Aorta (tissue), 5 donors: ENCODE measurements around the gene TBC1D20. TPM values are rescaled to one million over a fixed set of nuclear protein-coding genes. Genes with fewer than 3 reads are reported as not detected.
"Not testable (repeated sequence)": the region's sequence is repeated elsewhere in the genome, so short reads cannot be mapped to it uniquely, and the experiment has no call there.

Source experiments
- ATAC-seq: fragments of 200-7000 bp; cut with Tn5 transposase; one replicate; pipeline ENCODE4 v1.9.1; 2022; ENCODE audit warnings: moderate library complexity; ENCODE audit not compliant: low FRiP score
- DNase-seq, 2 donors: peaks; one replicate each; pipeline ENCODE4 v3.0.0-alpha.2; 2020
- H3K27ac ChIP-seq, 2 donors: one replicate each; pipeline ENCODE4 v1.5.1; 2013; ENCODE audit warnings: low read length in 2 of 2, mild to moderate bottlenecking in 2 of 2, moderate library complexity in 2 of 2, control low read depth in 1 of 2, inconsistent platforms in 1 of 2, low read depth in 1 of 2
- H3K27me3 ChIP-seq, 2 donors: one replicate each; pipeline ENCODE4 v1.6.1; 2013; ENCODE audit warnings: control low read depth in 1 of 2, low read length in 1 of 2, mild to moderate bottlenecking in 1 of 2, moderate library complexity in 1 of 2; ENCODE audit not compliant: insufficient read depth in 2 of 2, control insufficient read depth in 1 of 2
- H3K36me3 ChIP-seq, 2 donors: one replicate each; pipeline ENCODE4 v1.6.1; 2013; ENCODE audit warnings: control low read depth in 1 of 2, low read length in 1 of 2, mild to moderate bottlenecking in 1 of 2; ENCODE audit not compliant: insufficient read depth in 2 of 2, control insufficient read depth in 1 of 2
- H3K4me1 ChIP-seq, 2 donors: one replicate each; pipeline ENCODE4 v1.6.1; 2013; ENCODE audit warnings: low read length in 2 of 2, control low read depth in 1 of 2, mild to moderate bottlenecking in 1 of 2, moderate library complexity in 1 of 2; ENCODE audit not compliant: insufficient read depth in 2 of 2, control insufficient read depth in 1 of 2
- H3K4me3 ChIP-seq, 2 donors: one replicate each; pipeline ENCODE4 v1.5.1; 2013; ENCODE audit warnings: low read length in 2 of 2, control low read depth in 1 of 2, mild to moderate bottlenecking in 1 of 2
- H3K9me3 ChIP-seq: one replicate; pipeline ENCODE4 v1.6.1; 2013; ENCODE audit warnings: mild to moderate bottlenecking, low read length; ENCODE audit not compliant: control insufficient read depth
- WGBS, 2 donors: extraction: QIAGEN DNeasy Blood & Tissue Kit; methylation state at CpG; one replicate each; pipeline ENCODE4 v1.1.7; 2013; 5-methylcytosine and 5-hydroxymethylcytosine counted together
- intact Hi-C, 2 donors: fragments of 100-400 bp; cut with DNase I; formaldehyde crosslinking; loops; one replicate each; pipeline versions ENCODE4 v1.14.2 to v1.15.0; 2022
- polyA plus RNA-seq, 2 donors: library from polyadenylated mRNA; stranded (reverse); fragments of 200-250 nt; gene quantifications; one replicate each; pipeline ENCODE4 v1.2.3, GENCODE V29; 2013
- total RNA-seq, 2 donors: library from RNA; stranded (reverse); fragmentation: NEBNext Ultra II Directional; extraction: Animal tissue kit (Norgen Biotek cat#: 25700); gene quantifications; one replicate each; pipeline ENCODE4 v1.2.1, GENCODE V29; 2021
- donor health status: healthy with polysubstance abuse.
- donor health status: Bipolar disorder and iron deficiency.
- donor health status: DM: no; HTN: no; CAD: no.
- donor health status: DM: no; HTN: no; CAD: no.
- donor health status: DM: yes; HTN: yes; CAD: no.

The TBC1D20 gene
- total and polyA plus RNA-seq, 4 donors: 9.5 to 39.1 (median 27.2) TPM

DNA sequence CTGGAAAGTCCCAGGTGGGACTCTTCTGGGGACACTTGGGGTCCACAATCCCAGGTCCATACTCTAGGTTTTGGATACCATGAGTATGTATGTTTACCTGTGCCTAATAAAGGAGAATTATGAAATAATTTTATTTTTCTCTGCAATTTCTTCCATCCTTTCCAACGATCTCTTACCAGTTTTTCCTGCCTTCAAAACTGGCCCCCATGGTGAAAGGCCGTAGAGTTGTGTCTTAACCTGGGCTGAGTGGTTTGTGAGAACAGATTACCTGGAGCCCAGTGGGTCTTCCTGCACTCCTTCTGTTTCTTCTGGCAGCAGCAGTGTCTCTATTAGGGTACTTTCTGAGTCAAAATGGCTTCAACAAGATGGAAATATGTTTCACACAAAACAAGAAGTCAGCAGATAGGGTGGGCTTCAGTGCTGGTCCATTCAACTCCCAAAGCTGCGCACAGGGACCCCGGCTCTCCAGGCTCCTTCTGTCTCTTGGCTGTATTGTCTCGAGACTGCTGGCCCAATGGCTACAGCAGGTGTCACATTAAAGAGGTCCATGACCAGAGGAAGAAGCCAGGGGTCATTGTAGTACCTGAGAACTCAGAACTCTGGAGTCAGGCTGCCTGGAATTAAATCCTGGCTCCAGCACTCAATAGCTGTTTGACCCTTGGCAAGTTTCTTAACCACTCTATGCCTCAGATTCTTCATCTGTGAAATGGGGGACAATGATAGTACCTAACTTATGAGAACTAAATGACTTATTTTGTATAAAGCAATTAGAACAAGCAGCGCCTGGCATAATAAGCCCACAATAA, 64.7 kb downstream of the TBC1D20 start:
- ATAC-seq: no peak
- no peak for DNase-seq
- Histone ChIP-seq H3K36me3 (peaks cover 0 to 4% of the 10 kb centered on the region in 2 donors), H3K4me1 (no peaks in the 10 kb centered on the region), H3K27ac (no peak overlapping the region), H3K9me3 (no peaks in the 10 kb centered on the region), H3K27me3 (no peaks in the 10 kb centered on the region), H3K4me3 (no peak overlapping the region)
- intact Hi-C loops: no loop called here
- WGBS, 2 donors: 84 to 85% methylated on average over 6 of the region's 6 CpGs

DNA sequence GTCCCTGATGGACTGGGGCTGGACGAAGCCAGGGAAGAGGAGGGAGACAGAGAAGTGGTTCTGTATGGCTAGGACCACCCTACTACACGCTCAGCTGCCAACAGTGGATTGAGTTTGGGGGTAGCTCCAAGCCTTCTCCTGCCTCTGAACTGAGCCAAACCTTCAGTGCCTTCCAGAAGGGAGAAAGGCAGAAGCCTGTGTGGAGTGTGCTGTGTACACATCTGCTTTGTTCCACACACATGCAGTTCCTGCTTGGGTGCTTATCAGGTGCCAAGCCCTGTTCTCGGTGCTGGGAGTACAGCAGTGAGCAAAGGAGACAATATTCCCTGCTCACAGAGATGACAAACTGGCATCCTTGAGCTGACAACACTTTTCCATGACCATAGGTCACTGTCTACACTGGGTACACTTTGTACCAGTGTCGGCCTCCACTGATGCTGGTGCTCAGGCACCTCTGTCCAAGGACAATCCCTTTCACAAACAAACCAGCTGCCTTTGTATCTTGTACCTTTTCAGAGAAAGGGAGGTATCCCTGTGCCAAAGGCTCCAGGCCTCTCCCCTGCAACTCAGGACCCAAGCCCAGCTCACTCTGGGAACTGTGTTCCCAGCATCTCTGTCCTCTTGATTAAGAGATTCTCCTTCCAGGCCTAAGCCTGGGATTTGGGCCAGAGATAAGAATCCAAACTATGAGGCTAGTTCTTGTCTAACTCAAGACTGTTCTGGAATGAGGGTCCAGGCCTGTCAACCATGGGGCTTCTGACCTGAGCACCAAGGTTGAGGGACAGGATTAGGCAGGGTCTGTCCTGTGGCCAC, 65.5 kb downstream of the TBC1D20 start:
- WGBS, 2 donors: 82 to 86% methylated on average over 4 of the region's 4 CpGs
- Histone ChIP-seq H3K4me1 (no peaks in the 10 kb centered on the region), H3K27me3 (no peaks in the 10 kb centered on the region), H3K36me3 (peaks cover 0 to 4% of the 10 kb centered on the region in 2 donors), H3K9me3 (no peaks in the 10 kb centered on the region), H3K27ac (no peak overlapping the region), H3K4me3 (no peak overlapping the region)
- intact Hi-C loops: no loop called here
- peak; percentile 29 for ATAC-seq
- DNase-seq: no peak

GRCh38 chr20:396252-396618, 66.1 kb downstream of the TBC1D20 start:
- Histone ChIP-seq H3K4me3 (no peak overlapping the region), H3K4me1 (no peaks in the 10 kb centered on the region), H3K36me3 (peaks cover 0 to 4% of the 10 kb centered on the region in 2 donors), H3K27ac (no peak overlapping the region), H3K9me3 (no peaks in the 10 kb centered on the region), H3K27me3 (no peaks in the 10 kb centered on the region)
- DNase-seq (no peak), ATAC-seq (no peak)
- intact Hi-C loops: no loop called here
- WGBS, 2 donors: 91 to 93% methylated on average over 24 of the region's 24 CpGs

GRCh38 chr20:393296-393695, 69.0 kb downstream of the TBC1D20 start:
- H3K4me1 ChIP-seq, H3K36me3 ChIP-seq, H3K27ac ChIP-seq, DNase-seq, H3K27me3 ChIP-seq, H3K9me3 ChIP-seq, intact Hi-C loops, H3K4me3 ChIP-seq, ATAC-seq: not testable (repeated sequence)
- WGBS, 2 donors: 94 to 96% methylated on average over 2 of the region's 2 CpGs

DNA sequence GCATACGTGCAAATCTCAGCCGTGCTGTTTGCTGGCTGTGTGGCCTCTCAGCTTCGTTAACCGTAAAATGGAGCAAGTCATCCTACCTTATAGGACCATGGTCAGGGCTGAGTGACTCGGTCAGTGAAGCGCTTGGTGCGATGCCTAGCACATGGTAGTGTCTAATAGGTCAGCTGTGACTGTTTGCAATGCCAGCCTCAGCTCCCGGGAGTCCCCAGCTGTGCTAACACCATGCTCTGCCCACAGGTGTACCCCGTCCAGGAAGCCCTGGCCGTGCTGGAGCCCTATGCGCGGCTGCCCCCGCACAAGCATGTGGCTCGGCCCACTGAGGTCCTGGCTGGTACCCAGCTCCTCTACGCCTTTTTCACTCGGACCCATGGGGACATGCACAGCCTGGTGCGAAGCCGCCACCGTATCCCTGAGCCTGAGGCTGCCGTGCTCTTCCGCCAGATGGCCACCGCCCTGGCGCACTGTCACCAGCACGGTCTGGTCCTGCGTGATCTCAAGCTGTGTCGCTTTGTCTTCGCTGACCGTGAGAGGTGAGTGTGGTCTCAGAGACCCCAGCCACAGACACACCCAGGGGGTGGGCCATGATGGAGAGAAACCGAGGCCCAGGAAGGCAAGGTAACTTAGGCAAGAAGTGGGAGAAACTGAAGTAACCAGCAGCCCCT, 71.2 kb downstream of the TBC1D20 start:
- intact Hi-C loops: no loop called here
- DNase-seq (peak in 1 of 2 donors; percentile 68), ATAC-seq (no peak)
- Histone ChIP-seq H3K4me3 (no peak overlapping the region), H3K27ac (no peak overlapping the region), H3K36me3 (no peaks in the 10 kb centered on the region), H3K27me3 (no peaks in the 10 kb centered on the region), H3K4me1 (no peaks in the 10 kb centered on the region), H3K9me3 (no peaks in the 10 kb centered on the region)
- WGBS, 2 donors: 95% methylated on average over 29 of the region's 29 CpGs

- H3K9me3 ChIP-seq: no peaks in the 10 kb centered on the region
- DNase-seq: peak in 1 of 2 donors; percentile 41
- H3K4me1 ChIP-seq: no peaks in the 10 kb centered on the region
- 67 to 77% methylated on average over 6 of the region's 6 CpGs for WGBS, 2 donors
- no peak overlapping the region for H3K27ac ChIP-seq
- intact Hi-C loops: no loop called here
- no peaks in the 10 kb centered on the region for H3K27me3 ChIP-seq
- no peak for ATAC-seq
- no peak overlapping the region for H3K4me3 ChIP-seq
- H3K36me3 ChIP-seq: no peaks in the 10 kb centered on the region
Measured at GRCh38 chr20:389220-389619, 73.1 kb downstream of the TBC1D20 start.

DNA sequence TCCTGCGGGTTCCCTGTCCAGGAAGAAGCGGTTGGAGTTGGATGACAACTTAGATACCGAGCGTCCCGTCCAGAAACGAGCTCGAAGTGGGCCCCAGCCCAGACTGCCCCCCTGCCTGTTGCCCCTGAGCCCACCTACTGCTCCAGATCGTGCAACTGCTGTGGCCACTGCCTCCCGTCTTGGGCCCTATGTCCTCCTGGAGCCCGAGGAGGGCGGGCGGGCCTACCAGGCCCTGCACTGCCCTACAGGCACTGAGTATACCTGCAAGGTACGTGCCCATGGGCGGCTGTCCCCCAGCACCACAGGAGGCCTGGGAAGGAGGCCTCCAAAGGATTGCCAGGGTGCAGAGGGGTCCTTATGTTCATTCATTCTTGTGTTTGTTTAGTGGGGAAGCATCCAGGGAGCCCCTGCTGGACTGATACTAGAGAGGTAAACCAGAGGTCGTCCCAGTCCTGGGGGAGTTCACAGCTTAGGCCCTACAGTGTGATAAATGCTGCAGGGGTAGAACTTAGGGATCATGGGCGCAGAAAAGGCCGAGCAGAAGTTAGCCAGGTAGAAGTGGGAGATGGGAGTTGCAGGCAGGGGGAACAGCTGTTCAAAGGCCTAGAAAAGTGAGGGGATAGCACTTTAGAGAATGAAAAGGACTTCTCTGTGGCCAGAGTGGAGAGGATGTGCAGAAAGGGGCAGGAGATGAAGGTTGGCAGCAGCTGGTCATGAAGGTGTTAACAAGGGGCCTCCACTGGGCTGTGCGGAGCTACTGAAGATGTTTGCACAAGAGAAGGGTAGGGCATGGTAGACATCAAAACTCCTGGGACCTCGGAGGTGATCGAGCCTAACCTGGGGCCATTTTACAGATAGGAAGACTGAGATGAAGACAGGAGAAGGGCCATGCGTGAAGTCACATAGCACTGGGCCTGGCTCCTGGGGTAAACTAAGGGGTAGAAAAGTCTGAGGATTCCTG, 74.0 kb downstream of the TBC1D20 start:
- ATAC-seq (no peak), DNase-seq (no peak)
- Histone ChIP-seq H3K4me3 (no peak overlapping the region), H3K36me3 (no peaks in the 10 kb centered on the region), H3K27ac (no peak overlapping the region), H3K9me3 (no peaks in the 10 kb centered on the region), H3K27me3 (no peaks in the 10 kb centered on the region), H3K4me1 (no peaks in the 10 kb centered on the region)
- intact Hi-C loops: no loop called here
- WGBS, 2 donors: 86% methylated on average over 21 of the region's 21 CpGs

DNA sequence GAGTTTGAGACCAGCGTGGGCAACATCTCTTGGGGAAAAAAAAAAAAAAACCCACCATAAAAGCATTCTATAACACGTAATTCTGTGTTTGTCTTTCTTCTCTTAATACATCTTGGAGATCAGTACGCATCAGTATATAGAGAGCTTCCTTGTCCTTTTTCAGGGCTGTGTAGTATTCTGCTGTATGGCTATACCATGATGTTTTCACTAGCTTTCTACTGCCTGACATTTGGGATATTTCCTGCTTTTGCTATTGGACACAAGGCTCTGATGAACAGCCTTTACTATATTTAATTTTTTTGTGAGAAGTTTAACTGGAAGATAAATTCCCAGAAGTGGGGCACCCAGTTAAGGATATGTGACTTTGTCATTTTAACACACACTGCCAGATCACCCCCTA, 74.8 kb downstream of the TBC1D20 start:
- Histone ChIP-seq H3K36me3 (no peaks in the 10 kb centered on the region), H3K4me3 (no peak overlapping the region), H3K27ac (no peak overlapping the region), H3K9me3 (no peaks in the 10 kb centered on the region), H3K27me3 (no peaks in the 10 kb centered on the region), H3K4me1 (no peaks in the 10 kb centered on the region)
- no peak for DNase-seq
- no peak for ATAC-seq
- intact Hi-C loops: no loop called here
- 94 to 96% methylated on average over 3 of the region's 3 CpGs for WGBS, 2 donors
